Middle frontal gyrus (tissue), 1 donor: Measurements from ENCODE around the gene PKD1.

Source experiments
- DNase-seq: peaks from one replicate; pipeline ENCODE4 v3.0.0-alpha.2; 2015; ENCODE audit warnings: low spot score; ENCODE audit errors: extremely low spot score

Gene PKD1

GRCh38 chr16:2089706-2090480 lies 45.8 kb downstream of the PKD1 start:
- DNase-seq = no peak

- no peak for DNase-seq
These were observed 46.8 kb downstream of the PKD1 start for GRCh38 chr16:2088759-2089358.

- DNase-seq = no peak
These were observed 47.7 kb downstream of the PKD1 start for GRCh38 chr16:2087748-2088631.

- no peak for DNase-seq
These were observed 48.6 kb downstream of the PKD1 start for GRCh38 chr16:2086812-2087747.

GRCh38 chr16:2086106-2086742 lies 49.5 kb downstream of the PKD1 start:
- DNase-seq = no peak

- DNase-seq = no peak
These were observed 50.0 kb downstream of the PKD1 start for GRCh38 chr16:2085669-2086068.

- DNase-seq = no peak
These were observed 50.6 kb downstream of the PKD1 start for GRCh38 chr16:2084895-2085625.

- DNase-seq = no peak
These were observed 51.6 kb downstream of the PKD1 start for GRCh38 chr16:2083876-2084780.

GRCh38 chr16:2083409-2083808 lies 52.3 kb downstream of the PKD1 start:
- no peak for DNase-seq

GRCh38 chr16:2082983-2083364 lies 52.7 kb downstream of the PKD1 start:
- DNase-seq = no peak

- no peak for DNase-seq
These were observed 53.3 kb downstream of the PKD1 start for GRCh38 chr16:2082171-2082982.

GRCh38 chr16:2081201-2082084 lies 54.3 kb downstream of the PKD1 start:
- no peak for DNase-seq

GRCh38 chr16:2079991-2080390 lies 55.7 kb downstream of the PKD1 start:
- DNase-seq = no peak

- DNase-seq = no peak
These were observed 56.3 kb downstream of the PKD1 start for GRCh38 chr16:2079311-2079800.

- DNase-seq = no peak
These were observed 57.0 kb downstream of the PKD1 start for GRCh38 chr16:2078691-2079090.

GRCh38 chr16:2078096-2078495 lies 57.6 kb downstream of the PKD1 start:
- DNase-seq = no peak

GRCh38 chr16:2077696-2078095 lies 58.0 kb downstream of the PKD1 start:
- no peak for DNase-seq
